Nephron progenitor cell (in vitro differentiated cells): Measurements from ENCODE around the gene RNF13.

Source experiments
- DNase-seq: peaks from one replicate; pipeline ENCODE4 v3.0.0; 2021
- H3K27ac Mint-ChIP-seq: 2 replicates; pipeline ENCODE4 v1.8.0; 2021; ENCODE audit warnings: mild to moderate bottlenecking, moderate library complexity, mixed read lengths
- H3K27me3 Mint-ChIP-seq: 2 replicates; pipeline ENCODE4 v1.8.0; 2021; ENCODE audit warnings: mild to moderate bottlenecking, low read depth, mixed read lengths; ENCODE audit not compliant: poor library complexity
- H3K36me3 Mint-ChIP-seq: 2 replicates; pipeline ENCODE4 v1.8.0; 2021; ENCODE audit warnings: low read depth, mixed read lengths
- H3K4me1 Mint-ChIP-seq: 2 replicates; pipeline ENCODE4 v1.8.0; 2021; ENCODE audit warnings: mixed read lengths
- H3K4me3 Mint-ChIP-seq: 2 replicates; pipeline ENCODE4 v1.8.0; 2021; ENCODE audit warnings: mild to moderate bottlenecking, moderate library complexity, mixed read lengths
- H3K9me3 Mint-ChIP-seq: 2 replicates; pipeline ENCODE4 v1.8.0; 2021; ENCODE audit warnings: mild to moderate bottlenecking, moderate library complexity, mixed read lengths
- CTCF ChIP-seq: fragments of 200-600 bp; sonication (generic); IDR thresholded peaks from 2 replicates; pipeline ENCODE4 v1.5.0; 2021; ENCODE audit warnings: antibody characterized with exemption

Gene RNF13

GRCh38 chr3:149983628-149984027 is 170.6 kb downstream of the RNF13 start:
- Mint-ChIP-seq H3K27ac (no peak overlapping the region), H3K27me3 (no peaks in the 10 kb centered on the region), H3K4me3 (no peak overlapping the region), H3K4me1 (no peaks in the 10 kb centered on the region), H3K9me3 (peaks cover 4% of the 10 kb centered on the region), H3K36me3 (peaks cover 12% of the 10 kb centered on the region)
- DNase-seq: no peak
- no peak for TF ChIP-seq CTCF

- peaks cover 2% of the 10 kb centered on the region for H3K27me3 Mint-ChIP-seq
- H3K9me3 Mint-ChIP-seq: peaks cover 16% of the 10 kb centered on the region
- DNase-seq: no peak
- no peak overlapping the region for H3K27ac Mint-ChIP-seq
- H3K4me3 Mint-ChIP-seq: no peak overlapping the region
- peaks cover 6% of the 10 kb centered on the region for H3K36me3 Mint-ChIP-seq
- no peaks in the 10 kb centered on the region for H3K4me1 Mint-ChIP-seq
- TF ChIP-seq CTCF: no peak
Observed at GRCh38 chr3:149989307-149989706, 176.3 kb downstream of the RNF13 start.

GRCh38 chr3:149990423-149990948 is 177.5 kb downstream of the RNF13 start:
- Mint-ChIP-seq H3K27ac (no peak overlapping the region), H3K27me3 (peaks cover 2% of the 10 kb centered on the region), H3K9me3 (peaks cover 28% of the 10 kb centered on the region), H3K4me3 (no peak overlapping the region), H3K4me1 (no peaks in the 10 kb centered on the region), H3K36me3 (peaks cover 14% of the 10 kb centered on the region)
- no peak for DNase-seq
- no peak for TF ChIP-seq CTCF

- Mint-ChIP-seq H3K36me3 (peaks cover 15% of the 10 kb centered on the region), H3K4me1 (no peaks in the 10 kb centered on the region), H3K4me3 (no peak overlapping the region), H3K27ac (no peak overlapping the region), H3K27me3 (peaks cover 2% of the 10 kb centered on the region), H3K9me3 (peaks cover 43% of the 10 kb centered on the region)
- no peak for TF ChIP-seq CTCF
- DNase-seq: no peak
Observed at GRCh38 chr3:149992416-149993058, 179.5 kb downstream of the RNF13 start.

GRCh38 chr3:149998946-149999345 is 185.9 kb downstream of the RNF13 start:
- peaks cover 10% of the 10 kb centered on the region for H3K36me3 Mint-ChIP-seq
- TF ChIP-seq CTCF: no peak
- no peak overlapping the region for H3K4me3 Mint-ChIP-seq
- H3K9me3 Mint-ChIP-seq: peaks cover 38% of the 10 kb centered on the region
- no peak for DNase-seq
- no peaks in the 10 kb centered on the region for H3K4me1 Mint-ChIP-seq
- H3K27me3 Mint-ChIP-seq: peaks cover 3% of the 10 kb centered on the region
- H3K27ac Mint-ChIP-seq: no peak overlapping the region

GRCh38 chr3:149999421-149999820 is 186.4 kb downstream of the RNF13 start:
- Mint-ChIP-seq H3K27me3 (peaks cover 3% of the 10 kb centered on the region), H3K36me3 (peaks cover 10% of the 10 kb centered on the region), H3K27ac (no peak overlapping the region), H3K4me1 (no peaks in the 10 kb centered on the region), H3K4me3 (no peak overlapping the region), H3K9me3 (peaks cover 33% of the 10 kb centered on the region)
- no peak for DNase-seq
- TF ChIP-seq CTCF: no peak
